ENCODE results near the gene JSRP1.

The JSRP1 gene

GRCh38 chr19:2212861-2213711 is 43.1 kb downstream of the JSRP1 start:
- TF ChIP-seq CTCF (conservative IDR thresholded peaks at IDR 0.05; ENCODE audit: control insufficient read depth, insufficient read depth, low read depth, low read length) = no peak
- no peak overlapping the region for H3K4me3 ChIP-seq (ENCODE audit: control insufficient read depth, low read depth, low read length)
- no peak for DNase-seq (ENCODE audit: low read depth)

GRCh38 chr19:2210987-2211740 is 45.1 kb downstream of the JSRP1 start:
- DNase-seq (ENCODE audit: low read depth) = no peak
- no peak for TF ChIP-seq CTCF (conservative IDR thresholded peaks at IDR 0.05; ENCODE audit: control insufficient read depth, insufficient read depth, low read depth, low read length)
- no peak overlapping the region for H3K4me3 ChIP-seq (ENCODE audit: control insufficient read depth, low read depth, low read length)

GRCh38 chr19:2210206-2210605 is 46.0 kb downstream of the JSRP1 start:
- TF ChIP-seq CTCF (conservative IDR thresholded peaks at IDR 0.05; ENCODE audit: control insufficient read depth, insufficient read depth, low read depth, low read length) = no peak
- H3K4me3 ChIP-seq (ENCODE audit: control insufficient read depth, low read depth, low read length) = no peak overlapping the region

GRCh38 chr19:2209408-2209807 is 46.8 kb downstream of the JSRP1 start:
- no peak for DNase-seq (ENCODE audit: low read depth)
- H3K4me3 ChIP-seq (ENCODE audit: control insufficient read depth, low read depth, low read length) = no peak overlapping the region
- no peak for TF ChIP-seq CTCF (conservative IDR thresholded peaks at IDR 0.05; ENCODE audit: control insufficient read depth, insufficient read depth, low read depth, low read length)

More at GRCh38 chr19:2210206-2210605, 46.0 kb downstream of the JSRP1 start:
- DNase-seq (ENCODE audit: low read depth) = no peak

GRCh38 chr19:2208975-2209374 is 47.2 kb downstream of the JSRP1 start:
- TF ChIP-seq CTCF (conservative IDR thresholded peaks at IDR 0.05; ENCODE audit: control insufficient read depth, insufficient read depth, low read depth, low read length) = no peak
- no peak overlapping the region for H3K4me3 ChIP-seq (ENCODE audit: control insufficient read depth, low read depth, low read length)
- DNase-seq (ENCODE audit: low read depth) = no peak

- H3K4me3 ChIP-seq (ENCODE audit: control insufficient read depth, low read depth, low read length) = no peak overlapping the region
- DNase-seq (ENCODE audit: low read depth) = peak; percentile 74
- no peak for TF ChIP-seq CTCF (conservative IDR thresholded peaks at IDR 0.05; ENCODE audit: control insufficient read depth, insufficient read depth, low read depth, low read length)
These were observed 48.0 kb downstream of the JSRP1 start for GRCh38 chr19:2207991-2208860.
